Measurements from ENCODE around the gene ANKRD28.
"Not testable (repeated sequence)": the region's sequence is repeated elsewhere in the genome, so short reads cannot be mapped to it uniquely, and the experiment has no call there.

The ANKRD28 gene

GRCh38 chr3:15768421-15769255, 29.1 kb downstream of the ANKRD28 start:
- no peak for DNase-seq

DNA sequence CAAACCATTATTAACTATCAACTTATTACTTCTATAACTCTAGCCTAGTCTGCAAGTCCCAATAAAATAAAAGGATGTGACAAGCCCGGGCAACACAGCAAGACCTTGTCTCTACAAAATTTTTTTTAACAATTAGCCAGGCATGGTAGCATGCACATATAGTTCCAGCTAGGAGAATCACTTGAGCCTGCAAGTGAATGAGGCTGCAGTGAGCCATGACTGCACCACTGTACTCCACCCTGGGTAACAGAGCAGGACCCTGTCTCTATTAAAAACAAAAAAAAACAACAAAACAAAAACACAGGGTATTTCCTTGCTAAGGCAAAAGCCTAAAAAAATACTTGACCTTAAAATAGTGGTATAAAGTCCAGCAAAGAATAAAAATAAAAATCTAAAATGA, 31.4 kb downstream of the ANKRD28 start:
- DNase-seq = no peak

- no peak for DNase-seq
These were observed 39.5 kb downstream of the ANKRD28 start for GRCh38 chr3:15758295-15758694.

DNA sequence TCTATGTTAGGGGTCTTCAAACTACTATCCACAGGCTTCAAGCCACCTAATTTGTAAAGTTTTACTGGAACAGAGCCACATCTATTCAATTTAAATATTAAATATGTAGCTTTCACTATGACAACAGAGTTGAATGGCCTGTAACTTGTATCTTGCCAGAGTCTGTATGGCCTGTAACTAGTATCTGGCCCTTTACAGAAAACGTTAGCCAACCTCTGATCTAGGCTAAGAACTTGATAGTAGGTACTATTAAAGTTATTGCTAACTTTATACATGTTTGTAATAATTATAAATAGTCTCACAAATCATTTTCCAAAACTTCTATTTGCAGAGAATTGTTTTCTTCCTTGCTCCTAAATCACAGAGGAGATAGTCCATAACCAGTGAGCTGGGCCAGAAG, 40.0 kb downstream of the ANKRD28 start:
- no peak for DNase-seq

GRCh38 chr3:15756505-15756904, 41.3 kb downstream of the ANKRD28 start:
- no peak for DNase-seq

- no peak for DNase-seq
These were observed 42.0 kb downstream of the ANKRD28 start for GRCh38 chr3:15755780-15756179.

- no peak for DNase-seq
These were observed 42.6 kb downstream of the ANKRD28 start for GRCh38 chr3:15755181-15755580.

DNA sequence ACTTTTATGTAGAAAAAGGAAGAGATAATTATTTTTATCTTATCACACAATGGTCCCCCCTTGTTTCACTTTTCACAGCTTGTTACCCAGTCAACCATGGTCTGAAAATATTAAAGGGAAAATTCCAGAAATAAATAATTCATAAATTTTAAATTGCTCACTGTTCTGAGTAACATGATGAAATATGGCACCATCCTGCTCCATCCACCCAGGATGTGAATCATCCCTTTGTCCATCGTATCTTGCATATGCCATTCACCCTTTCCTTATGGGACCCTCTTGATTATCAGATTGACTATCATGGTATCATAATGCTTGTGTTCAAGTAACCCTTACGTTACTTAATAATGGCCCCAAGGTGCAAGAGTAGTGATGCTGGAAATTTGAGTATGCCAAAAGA, 43.7 kb downstream of the ANKRD28 start:
- DNase-seq = no peak

DNA sequence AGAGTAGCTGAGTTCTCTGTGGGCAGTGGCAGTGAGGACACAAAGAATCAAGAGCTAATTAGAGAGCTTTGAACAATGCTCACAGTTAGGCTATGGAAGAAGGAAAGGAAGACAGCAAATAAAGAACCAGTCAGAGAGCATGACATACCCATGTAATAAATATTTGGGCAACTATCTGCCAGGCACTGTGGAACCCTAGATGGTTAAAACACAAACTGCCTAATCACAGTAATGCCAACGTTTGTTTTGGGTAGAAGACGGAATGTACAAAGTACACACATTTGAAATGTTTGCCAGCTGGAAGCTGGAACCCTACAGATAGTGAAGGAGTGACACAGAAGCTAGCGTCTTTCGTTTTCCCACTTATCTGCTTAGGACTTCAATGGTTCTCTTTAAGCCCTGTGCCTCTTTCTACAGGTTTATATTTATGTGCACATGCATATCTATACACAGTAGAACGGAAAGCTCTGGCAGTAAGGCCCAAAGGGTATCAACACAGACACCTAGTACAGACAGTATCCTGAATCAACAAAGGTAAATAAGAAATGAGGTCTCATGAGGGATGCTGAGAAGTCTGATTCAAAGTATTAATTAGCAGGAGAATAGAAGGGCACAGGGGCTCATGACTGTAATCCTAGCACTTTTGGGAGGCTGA, 44.6 kb downstream of the ANKRD28 start:
- no peak for DNase-seq

- no peak for DNase-seq
These were observed 46.9 kb downstream of the ANKRD28 start for GRCh38 chr3:15750879-15751278.

DNA sequence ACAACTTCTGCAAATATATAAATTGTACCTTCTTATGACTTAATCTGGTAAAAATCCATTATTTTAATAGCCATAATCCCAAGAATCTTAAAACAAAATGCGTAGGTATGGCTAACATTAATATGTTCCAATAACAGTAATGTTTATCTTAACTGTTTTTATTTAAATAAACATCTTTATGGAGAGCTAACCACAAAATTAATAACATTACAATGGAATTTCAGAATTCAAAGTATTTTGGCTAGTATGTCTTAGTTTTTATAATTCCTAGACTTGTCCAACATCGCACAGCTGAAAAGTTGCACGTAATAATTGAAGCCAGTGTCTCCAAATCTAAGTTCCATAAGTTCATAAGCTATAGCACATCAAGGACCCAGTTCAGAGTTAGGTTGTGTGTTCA, 47.6 kb downstream of the ANKRD28 start:
- no peak for DNase-seq

GRCh38 chr3:15745896-15746295, 51.9 kb downstream of the ANKRD28 start:
- DNase-seq = not testable (repeated sequence)

DNA sequence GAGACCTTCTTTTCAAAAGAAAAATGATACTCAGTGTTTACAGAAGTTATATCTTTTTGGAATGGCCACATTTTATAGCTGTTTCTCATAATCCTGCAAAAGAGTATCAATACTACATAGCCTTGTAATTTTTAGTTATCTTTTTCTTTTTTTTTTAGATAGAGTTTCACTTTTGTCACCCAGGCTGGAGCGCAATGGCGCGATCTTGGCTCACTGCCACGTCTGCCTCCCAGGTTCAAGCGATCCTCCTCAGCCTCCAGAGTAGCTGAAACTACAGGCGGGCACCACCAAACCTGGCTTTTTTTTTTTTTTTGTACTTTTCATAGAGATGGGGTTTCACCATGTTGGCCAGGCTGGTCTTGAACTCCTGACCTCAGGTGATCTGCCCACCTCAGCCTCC, 53.6 kb downstream of the ANKRD28 start:
- DNase-seq = no peak

GRCh38 chr3:15743587-15744009, 54.2 kb downstream of the ANKRD28 start:
- no peak for DNase-seq

- DNase-seq = not testable (repeated sequence)
These were observed 55.5 kb downstream of the ANKRD28 start for GRCh38 chr3:15742236-15742635.

- not testable (repeated sequence) for DNase-seq
These were observed 59.2 kb downstream of the ANKRD28 start for GRCh38 chr3:15738616-15739005.

DNA sequence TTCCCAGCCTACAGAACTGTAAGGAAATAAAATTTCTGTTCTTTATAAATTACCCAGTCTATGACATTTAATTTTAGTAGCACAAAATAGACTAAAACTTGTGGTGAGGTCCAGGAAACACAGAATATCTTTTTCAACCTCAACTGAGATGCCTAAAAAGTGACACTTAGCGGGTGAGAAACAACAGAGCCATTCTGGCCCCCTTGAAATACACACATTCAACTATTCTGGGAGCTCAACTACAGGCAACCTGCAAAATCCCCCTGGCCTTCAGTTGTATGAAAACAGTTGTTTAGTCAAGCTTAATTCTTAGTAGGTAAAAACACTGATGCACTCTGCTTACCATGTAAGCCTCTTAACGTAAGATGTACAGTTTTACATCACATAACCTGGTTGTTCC, 66.8 kb downstream of the ANKRD28 start:
- no peak for DNase-seq

- no peak for DNase-seq
These were observed 69.0 kb downstream of the ANKRD28 start for GRCh38 chr3:15728766-15729165.

GRCh38 chr3:15726881-15727280, 70.9 kb downstream of the ANKRD28 start:
- DNase-seq = no peak

- DNase-seq = no peak
These were observed 71.7 kb downstream of the ANKRD28 start for GRCh38 chr3:15726043-15726442.

DNA sequence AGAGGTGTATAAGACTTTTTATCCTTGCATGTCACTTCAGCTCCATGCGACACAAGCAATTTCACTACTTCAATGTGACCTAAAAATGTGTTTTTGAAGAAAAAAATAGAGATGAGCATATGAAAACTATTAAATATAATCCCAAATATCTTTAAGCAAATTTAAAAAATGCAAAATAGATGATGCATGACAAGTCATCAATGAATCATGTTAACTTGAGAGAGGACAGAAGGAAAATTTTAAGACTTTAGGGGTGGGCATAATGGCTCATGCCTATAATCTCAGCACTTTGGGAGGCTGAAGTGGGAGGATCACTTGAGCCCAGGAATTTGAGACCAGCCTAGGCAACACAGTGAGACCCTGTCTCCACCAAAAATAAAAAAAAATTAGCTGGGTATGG, 73.3 kb downstream of the ANKRD28 start:
- DNase-seq = no peak

DNA sequence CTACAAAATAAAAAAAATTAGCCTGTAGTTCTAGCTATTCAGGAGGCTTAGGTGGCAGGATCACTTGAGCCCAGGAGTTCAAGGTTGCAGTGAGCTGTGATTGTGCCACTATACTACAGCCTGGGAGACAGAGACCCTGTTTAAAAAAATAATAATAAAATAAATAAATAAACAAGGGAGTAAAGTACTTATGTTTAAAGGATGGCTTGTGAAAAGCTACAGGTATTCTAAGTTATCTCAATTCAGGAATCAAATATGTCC, 74.2 kb downstream of the ANKRD28 start:
- no peak for DNase-seq

GRCh38 chr3:15722877-15723623, 74.7 kb downstream of the ANKRD28 start:
- DNase-seq = no peak

DNA sequence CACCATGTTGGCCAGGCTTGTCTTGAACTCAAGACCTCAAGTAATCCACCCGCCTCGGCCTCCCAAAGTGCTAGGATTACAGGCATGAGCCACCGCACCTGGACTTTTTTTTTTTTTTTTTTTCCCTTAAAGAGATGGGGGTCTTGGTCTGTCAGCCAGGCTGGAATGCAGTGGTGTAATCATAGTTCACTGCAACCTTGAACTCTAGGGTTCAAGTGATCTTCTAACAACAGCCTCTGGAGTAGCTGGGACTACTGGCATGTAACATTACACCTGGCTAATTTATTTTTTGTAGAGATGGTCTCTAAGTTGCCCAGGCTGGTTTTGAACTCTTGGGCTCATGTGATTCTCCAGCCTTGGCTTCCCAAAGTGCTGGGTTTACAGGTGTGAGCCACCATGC, 81.6 kb downstream of the ANKRD28 start:
- no peak for DNase-seq
